NCI-H1436 (cell line): ENCODE results near the gene TM9SF4.

Experiments
- DNase-seq: peaks from one replicate; lab custom pipeline; 2025; lab: John Stamatoyannopoulos, UW

The TM9SF4 gene

DNA sequence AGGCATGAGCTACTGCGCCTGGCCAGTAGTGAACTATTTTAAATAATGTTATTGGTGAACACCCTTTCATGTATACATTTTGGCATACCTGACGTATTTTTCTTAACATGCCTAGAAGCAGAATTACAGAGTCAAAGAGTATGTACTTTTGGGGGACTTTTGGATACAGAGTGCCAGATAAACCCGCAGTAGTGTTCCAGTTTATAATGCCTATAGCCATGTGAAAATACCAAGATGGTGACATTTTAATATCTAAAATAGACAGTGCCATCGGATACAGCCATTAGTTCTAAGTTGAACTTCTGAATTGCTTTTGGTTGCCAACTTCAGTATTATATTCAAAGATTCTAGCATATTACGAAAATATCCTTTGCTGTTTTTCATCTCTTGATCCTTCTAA, 20.3 kb downstream of the TM9SF4 start:
- DNase-seq: no peak

DNA sequence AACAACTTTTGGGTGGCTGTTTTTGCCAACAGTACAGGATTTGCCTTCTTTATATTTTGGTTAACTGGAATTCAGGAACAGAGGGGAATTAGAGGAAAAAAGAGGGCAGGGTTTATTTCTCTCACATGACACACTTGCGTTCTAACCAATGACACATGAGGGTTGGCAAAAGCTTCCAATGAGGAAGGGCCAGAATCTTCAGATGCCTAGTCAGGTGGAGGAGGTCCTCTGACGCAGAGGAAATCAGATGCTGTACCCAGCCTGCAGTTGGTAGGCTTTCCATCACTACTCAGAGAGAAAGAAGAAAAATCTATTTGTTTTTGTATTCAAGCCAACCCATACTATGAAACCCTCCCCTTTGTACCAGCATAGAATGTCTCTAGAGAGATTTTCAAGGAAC, 20.8 kb downstream of the TM9SF4 start:
- DNase-seq: no peak

DNA sequence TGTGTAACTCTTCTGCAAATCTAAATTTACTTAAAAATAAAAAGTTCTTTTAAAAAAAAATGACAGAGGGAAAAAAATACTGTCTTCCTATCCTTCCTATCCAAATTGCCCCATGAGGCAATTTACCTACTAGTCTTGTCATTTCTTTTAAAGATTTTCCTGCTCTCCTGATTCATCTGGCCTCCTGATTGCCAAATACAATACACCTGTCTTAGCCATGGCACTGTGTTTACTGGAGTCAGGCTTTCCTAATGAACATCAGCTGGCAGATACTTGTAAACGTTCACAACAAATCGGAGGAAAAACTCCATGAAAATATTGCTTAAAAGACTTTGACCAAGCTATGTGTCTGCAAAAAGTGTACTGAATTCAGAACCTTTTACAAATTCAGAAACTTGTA, 21.5 kb downstream of the TM9SF4 start:
- DNase-seq: no peak

DNA sequence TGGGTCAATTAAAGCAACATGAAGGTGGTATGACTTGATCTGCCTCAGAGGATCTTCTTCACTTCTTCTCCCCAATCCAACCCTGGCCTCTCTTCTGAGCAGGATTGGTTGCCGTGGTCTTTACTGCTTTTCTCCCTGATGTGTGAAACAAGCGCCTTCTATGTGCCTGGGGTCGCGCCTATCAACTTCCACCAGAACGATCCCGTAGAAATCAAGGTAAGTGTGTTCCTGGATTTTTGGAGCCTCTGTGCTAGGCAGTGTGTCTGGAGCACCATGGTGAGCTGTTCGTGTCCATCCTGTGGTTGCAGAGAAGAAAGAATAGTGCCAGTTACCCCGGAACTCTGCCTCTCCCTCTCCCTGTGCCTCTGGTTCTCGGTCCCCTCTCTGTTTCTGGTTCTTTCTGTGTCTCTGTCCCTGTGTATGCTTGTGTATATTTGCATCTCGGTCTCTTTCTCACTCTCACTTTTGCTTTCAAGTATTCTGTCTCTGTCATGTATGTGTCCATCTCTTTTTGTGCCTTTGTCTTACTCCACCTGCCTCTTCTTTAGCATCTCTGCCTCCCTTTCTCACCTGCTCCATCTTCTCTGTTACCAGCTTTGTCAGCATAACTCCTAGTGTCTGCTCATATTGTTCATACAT, 23.5 kb downstream of the TM9SF4 start:
- DNase-seq: no peak

DNA sequence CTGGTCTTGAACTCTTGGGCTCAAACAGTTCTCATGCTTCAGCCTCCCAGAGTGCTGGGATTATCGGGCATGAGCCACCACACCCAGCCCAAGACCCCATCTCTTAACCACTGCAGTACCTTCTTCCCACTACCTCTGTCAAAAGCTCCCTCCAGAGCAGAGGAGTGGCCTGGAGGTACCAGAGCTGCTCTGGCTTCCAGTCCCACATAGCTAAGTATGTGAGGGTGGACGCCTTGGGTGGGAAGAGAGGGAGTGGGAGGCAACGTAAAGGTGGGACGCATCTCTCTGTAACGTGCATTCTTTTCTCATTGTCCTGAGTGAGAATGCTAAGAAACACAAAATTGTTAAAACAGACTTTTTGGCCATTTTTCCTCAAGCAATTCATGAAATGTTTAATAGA, 24.5 kb downstream of the TM9SF4 start:
- no peak for DNase-seq

DNA sequence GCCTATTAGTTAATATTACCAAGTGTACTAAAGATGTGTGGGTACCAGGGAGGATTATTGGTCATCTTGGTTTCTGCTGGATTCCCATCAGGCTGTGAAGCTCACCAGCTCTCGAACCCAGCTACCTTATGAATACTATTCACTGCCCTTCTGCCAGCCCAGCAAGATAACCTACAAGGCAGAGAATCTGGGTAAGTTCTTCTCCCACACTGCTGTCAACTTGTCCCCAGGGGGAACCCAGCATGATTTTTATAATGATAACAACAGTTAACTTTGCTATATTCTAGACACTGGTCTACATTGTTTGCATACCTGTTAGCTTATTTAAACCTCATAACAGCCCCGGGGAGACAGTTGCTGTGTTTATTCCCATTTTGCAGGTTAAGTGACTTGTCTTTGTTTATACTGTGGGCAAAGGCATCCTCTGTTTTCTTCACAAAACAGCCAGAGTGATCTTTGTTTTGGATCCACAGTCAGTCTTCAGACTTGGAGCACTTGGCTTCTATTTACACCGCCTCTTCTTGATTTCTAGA, 26.5 kb downstream of the TM9SF4 start:
- DNase-seq: no peak

DNA sequence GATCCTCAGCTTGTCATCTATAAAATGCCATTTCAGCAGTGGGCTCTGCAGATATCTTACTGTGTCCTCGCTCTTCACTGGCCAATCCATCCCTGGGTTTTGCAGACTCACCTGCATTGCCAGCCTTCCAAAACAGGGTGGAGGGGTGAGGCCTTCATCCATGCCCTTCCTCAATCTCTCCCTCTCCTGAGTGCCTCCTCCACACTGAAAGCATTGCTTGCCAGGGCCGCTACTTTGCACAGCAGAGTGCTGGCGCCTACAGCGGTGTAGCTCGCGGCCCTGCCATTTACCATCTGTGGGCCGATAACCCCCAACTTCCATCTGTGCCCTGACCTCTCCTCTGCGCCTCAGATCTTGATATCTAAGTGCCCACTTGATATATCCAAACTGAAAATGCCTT, 29.4 kb downstream of the TM9SF4 start:
- no peak for DNase-seq

DNA sequence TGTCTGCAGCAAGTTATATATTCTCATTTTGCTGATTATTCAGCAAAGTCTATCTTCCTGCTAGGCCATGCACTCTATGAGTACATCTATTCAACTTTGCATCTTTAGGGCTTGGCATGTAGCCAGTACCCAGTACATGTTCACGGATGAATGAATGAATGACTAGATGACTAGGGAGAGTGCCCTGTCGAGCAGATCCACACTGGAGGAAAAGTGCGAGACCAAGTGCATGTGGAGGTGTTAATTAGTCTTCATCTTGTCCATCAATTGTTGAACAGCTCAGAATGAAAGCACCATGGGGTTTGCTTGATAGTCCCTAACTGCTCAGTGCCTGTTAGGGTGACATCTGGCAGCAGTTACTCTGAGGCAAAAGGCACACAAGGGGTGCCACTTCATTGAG, 30.4 kb downstream of the TM9SF4 start:
- DNase-seq: no peak

DNA sequence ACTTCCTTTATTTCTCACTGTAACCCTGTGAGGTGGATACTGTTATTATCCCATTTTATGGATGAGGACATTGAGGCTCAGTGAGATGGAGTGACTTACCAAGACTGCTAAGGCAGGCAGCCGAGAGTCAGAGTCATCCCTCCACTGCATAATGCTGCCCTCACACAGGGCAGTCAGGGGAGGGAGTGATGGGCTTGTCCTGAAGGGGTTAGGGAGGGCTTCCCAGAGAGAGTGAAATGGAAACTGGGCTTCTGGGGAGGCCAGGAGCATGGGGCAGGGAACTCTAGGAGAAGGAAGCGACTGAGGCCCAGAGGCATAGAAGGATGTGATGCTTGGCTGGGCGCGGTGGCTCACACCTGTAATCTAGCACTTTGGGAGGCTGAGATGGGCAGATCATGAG, 31.1 kb downstream of the TM9SF4 start:
- DNase-seq: no peak

DNA sequence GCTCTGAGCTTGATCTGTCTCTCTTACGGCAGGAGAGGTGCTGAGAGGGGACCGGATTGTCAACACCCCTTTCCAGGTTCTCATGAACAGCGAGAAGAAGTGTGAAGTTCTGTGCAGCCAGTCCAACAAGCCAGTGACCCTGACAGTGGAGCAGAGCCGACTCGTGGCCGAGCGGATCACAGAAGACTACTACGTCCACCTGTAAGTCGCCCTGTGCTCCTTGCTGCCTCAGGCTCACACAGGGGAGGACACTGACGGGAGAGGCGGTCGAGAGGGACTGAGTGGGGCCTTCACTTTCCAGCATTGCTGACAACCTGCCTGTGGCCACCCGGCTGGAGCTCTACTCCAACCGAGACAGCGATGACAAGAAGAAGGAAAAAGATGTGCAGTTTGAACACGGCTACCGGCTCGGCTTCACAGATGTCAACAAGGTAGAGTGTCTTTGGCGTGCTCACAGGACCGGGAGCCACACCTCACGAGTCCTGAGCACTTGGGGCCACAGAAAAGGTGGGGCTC, 32.0 kb downstream of the TM9SF4 start:
- DNase-seq: no peak

DNA sequence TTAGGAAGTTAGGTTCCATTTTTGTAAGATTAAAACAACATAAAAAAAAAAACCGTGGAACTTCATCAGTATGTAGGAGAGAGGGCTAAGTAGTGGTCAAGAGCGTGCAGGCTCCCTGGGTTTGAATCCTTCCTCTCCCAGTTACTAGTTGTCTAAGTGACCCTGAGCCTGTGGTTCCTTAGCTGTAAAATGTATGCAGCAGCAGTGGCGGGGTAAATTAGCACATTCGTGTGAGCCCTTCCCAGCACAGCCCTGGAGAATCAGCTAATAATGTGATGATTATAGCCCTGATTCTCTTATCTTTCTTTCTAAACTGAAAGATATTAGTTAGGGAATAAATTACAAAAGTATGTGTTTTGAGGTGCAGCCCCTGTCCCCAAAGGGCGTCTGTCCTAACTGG, 32.6 kb downstream of the TM9SF4 start:
- DNase-seq: no peak

DNA sequence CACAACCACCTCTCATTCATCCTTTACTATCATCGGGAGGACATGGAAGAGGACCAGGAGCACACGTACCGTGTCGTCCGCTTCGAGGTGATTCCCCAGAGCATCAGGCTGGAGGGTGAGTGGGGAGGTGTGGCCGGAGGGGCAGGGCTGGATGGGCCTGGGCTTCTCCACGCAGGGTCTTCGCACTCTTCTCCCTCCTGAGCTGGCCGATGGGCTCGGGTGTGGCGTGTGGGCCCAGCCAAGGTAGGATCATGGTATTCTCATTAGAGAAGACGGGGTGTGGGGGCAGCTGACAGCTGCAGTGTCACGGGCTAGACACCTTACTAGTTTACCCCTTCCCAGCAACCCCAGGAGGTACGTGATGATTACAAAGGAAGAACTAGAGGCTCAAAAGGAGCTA, 33.5 kb downstream of the TM9SF4 start:
- DNase-seq: no peak

DNA sequence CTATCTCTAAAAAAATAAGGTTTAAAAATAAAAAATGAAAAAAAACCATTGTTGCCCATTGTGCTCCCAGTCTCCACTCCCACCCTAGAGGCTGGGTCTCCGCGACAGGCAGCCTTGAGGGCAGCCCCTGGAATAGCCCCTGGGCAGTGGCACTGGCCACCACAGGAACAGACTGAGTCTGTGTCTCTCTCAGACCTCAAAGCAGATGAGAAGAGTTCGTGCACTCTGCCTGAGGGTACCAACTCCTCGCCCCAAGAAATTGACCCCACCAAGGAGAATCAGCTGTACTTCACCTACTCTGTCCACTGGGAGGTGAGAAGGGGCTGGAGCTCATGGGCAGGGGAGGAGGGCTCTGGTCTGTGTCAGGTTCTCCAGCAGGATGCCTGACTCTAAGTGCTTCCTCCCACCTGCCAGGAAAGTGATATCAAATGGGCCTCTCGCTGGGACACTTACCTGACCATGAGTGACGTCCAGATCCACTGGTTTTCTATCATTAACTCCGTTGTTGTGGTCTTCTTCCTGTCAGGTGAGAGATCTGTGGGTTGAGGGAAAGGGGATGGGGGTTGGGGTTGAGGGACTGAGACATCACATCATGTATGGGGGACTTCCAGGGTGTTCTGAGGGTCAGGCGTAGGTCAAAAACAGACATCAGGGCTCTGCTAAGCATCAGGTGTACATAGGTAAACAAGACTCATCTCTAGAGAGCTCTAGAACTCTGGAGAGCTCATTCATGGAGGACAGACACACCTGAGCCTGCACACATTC, 35.6 kb downstream of the TM9SF4 start:
- no peak for DNase-seq

DNA sequence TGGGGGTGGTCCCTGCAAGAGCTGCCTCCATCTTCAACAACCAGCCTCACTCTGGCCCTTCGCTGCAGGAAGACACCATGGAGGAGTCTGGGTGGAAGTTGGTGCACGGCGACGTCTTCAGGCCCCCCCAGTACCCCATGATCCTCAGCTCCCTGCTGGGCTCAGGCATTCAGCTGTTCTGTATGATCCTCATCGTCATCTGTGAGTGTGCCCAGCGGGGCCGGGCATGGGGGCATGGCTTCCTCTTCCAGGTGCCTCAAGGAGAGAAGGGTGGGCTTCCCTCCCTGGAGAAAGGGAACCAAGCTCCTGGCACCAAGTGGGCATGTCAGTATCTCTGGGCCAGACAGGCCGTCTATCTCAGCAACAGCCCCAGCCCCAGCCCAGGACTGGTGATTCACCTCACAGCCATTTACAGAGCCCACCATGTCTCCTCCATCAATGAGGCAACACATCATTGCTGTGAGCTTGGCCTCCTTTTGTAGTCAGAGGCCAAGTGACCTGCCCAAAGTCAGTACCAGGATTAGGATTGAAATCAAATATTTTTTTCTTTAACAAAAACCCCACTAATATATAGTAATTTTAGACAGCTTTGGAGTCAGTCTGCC, 40.2 kb downstream of the TM9SF4 start:
- no peak for DNase-seq

DNA sequence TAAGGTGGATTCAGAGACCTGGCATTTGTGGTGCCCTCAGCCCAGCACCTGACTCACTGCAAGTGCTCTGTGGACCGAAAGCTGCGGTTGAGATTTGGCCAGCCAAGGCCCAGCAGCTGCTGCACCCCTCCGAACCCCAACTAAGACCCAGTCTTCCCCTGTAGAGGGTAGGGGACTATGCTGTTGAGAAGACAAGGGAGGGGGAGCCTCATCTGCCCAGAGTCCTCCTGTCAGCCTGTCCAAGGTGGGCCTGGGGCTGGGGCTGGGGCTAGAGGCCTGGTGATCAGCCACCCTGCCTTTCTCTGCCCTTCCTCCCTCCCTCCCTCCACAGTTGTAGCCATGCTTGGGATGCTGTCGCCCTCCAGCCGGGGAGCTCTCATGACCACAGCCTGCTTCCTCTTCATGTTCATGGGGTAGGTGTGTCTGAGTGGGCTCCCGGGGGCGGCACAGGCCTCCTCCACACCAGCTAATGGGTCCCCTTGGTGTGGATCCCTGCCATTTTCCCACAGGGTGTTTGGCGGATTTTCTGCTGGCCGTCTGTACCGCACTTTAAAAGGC, 40.9 kb downstream of the TM9SF4 start:
- no peak for DNase-seq

DNA sequence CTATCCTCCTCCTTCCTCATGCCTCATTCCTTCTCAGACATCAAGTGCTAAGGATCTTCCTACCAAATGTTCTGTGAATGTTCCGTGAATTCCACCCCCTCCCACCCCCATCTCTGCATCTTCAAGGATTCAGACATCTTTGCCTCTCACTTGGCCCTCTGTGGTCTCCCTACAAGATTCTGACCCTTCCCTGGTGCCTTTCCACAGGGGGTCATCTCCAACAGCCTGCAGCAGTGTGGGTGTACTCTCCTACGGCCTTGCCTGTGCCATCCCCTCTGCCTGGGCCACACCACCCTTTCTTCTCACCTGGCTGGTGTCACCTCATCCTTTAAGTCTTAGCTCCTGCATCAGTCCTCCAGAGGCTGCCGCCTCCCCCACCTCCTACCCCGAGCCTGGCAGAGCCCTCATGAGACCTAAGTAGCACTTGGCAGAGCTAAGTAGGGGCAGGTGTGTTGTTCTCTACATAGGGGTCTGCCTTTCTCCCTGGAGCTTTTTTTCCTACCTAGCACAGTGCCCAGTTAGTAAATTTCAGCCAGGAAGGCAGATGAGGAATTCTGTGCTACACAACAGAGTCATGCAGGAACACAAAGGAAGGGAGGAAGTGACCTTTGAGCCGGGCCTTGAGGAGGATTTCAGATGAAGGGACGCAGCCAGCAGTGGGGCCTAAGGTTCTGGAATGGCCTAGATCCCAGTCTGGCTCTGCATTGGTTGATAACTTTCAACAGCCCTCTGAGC, 43.1 kb downstream of the TM9SF4 start:
- no peak for DNase-seq

DNA sequence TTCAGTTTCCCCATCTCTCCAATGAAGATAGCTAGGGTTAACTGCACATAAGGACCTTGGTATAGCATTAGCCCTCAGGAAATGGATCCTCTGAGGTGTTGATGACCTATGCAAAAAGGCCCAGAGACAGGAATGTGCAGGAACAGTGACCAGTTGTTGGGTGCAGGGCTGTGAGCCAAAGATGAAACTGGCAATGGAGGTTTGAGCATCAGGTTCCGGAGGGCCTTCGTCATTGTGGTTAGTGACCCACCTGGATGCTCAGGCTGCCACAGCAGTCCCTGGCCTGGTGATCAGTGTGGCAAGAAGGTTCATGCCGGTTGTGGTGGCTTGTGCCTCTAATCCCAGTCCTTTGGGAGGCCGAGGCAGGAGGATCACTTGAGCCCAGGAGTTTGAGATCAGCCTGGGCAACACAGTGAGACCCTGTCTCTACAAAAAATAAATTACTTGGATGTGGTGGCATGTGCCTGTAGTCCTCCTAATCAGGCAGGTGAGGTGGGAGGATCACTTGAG, 43.7 kb downstream of the TM9SF4 start:
- DNase-seq: no peak

DNA sequence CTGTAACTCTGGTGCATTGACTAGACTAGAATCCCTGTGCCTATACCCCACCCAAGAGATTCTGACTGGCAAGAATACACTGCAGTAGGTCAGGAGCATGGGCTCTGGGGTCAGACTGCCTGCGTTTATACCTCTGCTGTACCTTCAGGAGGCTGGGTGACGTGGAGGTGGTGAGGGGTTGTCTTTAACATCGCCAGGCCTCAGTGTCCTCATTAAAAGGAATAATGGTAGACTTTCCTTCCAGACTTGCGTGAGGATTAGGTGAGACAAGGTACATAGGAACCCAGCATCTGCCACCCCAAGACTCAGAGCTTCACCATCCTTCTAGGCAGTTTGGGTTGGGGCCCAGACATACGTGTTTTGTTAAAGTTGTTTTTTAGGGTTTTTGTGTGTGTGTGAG, 44.3 kb downstream of the TM9SF4 start:
- no peak for DNase-seq

DNA sequence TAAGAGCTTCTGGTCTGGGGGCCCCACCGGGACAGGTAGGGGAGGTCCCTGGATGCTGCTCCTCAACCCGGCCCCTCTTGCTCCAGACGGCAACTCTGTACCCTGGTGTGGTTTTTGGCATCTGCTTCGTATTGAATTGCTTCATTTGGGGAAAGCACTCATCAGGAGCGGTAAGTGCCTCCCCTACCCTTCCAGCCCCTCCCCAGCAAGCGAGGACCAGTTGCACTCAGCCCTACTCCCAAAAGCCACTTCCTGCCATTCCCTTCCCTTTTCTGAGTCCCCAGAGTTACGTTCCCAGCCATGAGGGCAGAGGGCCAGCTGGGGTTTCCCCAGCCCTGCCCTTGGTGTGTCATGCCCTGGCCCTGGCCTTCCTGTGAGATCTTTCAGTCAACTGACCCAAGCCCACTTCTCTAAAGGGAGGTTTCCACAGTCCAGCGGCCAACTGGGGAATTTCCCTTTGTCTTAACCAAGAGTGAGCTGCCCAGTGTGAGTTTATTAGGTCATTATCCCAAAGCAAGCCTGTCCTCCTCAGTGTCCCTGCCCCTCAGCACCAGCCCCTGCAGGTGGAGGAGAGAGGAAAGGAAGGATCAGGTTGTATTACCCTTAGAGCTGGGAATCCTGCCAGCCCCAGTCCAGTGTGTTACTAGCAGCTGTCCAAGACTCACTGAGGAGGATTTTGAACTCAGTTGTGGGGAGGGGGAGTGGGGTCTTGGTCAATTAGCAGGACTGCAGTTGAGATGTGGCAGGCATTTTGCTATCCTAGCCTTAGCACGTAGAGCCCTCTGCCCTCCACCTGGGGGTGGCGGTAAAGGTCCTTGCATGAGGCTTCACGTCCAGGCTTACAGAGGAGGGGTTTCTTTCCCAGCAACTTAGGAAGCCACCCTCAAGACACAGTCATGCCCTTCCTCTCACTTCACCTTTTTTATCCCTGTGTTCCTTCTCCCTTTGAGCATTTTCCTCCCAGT, 45.8 kb downstream of the TM9SF4 start:
- peak; percentile 11 for DNase-seq

DNA sequence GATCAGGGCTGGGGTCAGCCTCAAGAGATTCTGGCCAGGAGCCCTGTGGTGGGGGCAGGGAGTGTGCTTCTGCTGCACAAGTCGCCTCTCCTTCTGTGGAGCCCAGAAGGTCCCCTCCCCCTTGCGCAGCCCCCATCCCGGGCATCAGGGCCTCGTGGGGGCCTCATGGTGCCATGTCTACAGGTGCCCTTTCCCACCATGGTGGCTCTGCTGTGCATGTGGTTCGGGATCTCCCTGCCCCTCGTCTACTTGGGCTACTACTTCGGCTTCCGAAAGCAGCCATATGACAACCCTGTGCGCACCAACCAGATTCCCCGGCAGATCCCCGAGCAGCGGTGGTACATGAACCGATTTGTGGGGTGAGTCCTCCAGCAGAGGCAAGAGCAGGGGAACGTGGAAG, 48.1 kb downstream of the TM9SF4 start:
- no peak for DNase-seq

DNA sequence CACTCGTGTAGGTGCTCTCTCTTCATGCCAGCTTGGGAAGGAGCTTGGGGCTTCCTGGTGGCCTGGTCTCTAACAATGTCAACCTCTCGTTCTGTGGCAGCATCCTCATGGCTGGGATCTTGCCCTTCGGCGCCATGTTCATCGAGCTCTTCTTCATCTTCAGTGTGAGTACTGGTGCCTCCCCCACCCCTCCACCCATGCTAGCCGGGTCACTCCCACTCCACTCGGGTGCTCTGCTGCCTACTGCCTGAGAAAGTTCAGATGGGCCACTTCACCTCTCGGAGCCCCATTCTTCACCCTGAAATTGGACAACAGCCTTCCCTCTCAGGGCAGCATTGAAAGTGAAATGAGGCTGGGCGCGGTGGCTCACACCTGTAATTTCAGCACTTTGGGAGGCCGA, 48.8 kb downstream of the TM9SF4 start:
- DNase-seq: no peak
